Stomach (tissue), 4 donors: ENCODE data around the gene UPP2.

Source experiments
- CTCF ChIP-seq, 7 experiments: fragments of 450-650 bp in 4 of 7; fragments of 200-600 bp in 3 of 7; sonication (generic) in 3 of 7; IDR thresholded peaks; one replicate each; pipeline ENCODE4 v1.5.1; 2016 to 2019; ENCODE audit warnings: antibody characterized with exemption in 7 of 7, control low read depth in 2 of 7, mild to moderate bottlenecking in 1 of 7
- EP300 ChIP-seq: sonication (generic); formaldehyde crosslinking; IDR thresholded peaks from one replicate; pipeline ENCODE4 v1.6.1; 2017; ENCODE audit warnings: antibody characterized with exemption
- POLR2A ChIP-seq, 4 donors: fragments of 450-650 bp; IDR thresholded peaks; one replicate each; pipeline ENCODE4 v1.6.1; 2016; ENCODE audit warnings: antibody characterized with exemption in 4 of 4, control low read depth in 2 of 4, mild to moderate bottlenecking in 1 of 4, moderate library complexity in 1 of 4
- POLR2AphosphoS5 ChIP-seq, 3 donors: sonication (generic); formaldehyde crosslinking; IDR thresholded peaks; one replicate each; pipeline ENCODE4 v1.6.1; 2016; ENCODE audit warnings: antibody characterized with exemption in 3 of 3

- TF ChIP-seq CTCF (IDR thresholded peaks at IDR 0.05) (no peak), POLR2AphosphoS5 (IDR thresholded peaks at IDR 0.05) (no peak), EP300 (no peak), POLR2A (IDR thresholded peaks at IDR 0.05) (no peak)
These were observed 13.6 kb downstream of the UPP2 start for GRCh38 chr2:158115202-158115767.
